Ovary (tissue), 9 donors: Measurements from ENCODE around the gene LMNB1. TPM values are rescaled to one million over a fixed set of nuclear protein-coding genes. Genes with fewer than 3 reads are reported as not detected.
A peak's percentile ranks its signal among the peaks of the same experiment; 100 is the strongest.
"Not testable (repeated sequence)": the region's sequence is repeated elsewhere in the genome, so short reads cannot be mapped to it uniquely, and the experiment has no call there.

Experiments
- DNase-seq, 5 donors: peaks; one replicate each; pipeline ENCODE4 v3.0.0-alpha.2; 2019 to 2020
- H3K27ac ChIP-seq, 2 donors: fragments of 200-600 bp; one replicate each; pipeline versions ENCODE4 v1.5.1 to v1.8.0; 2019 to 2022
- H3K27me3 ChIP-seq: fragments of 200-600 bp; one replicate; pipeline ENCODE4 v1.8.0; 2022
- H3K36me3 ChIP-seq: fragments of 200-600 bp; sonication (generic); one replicate; pipeline ENCODE4 v1.5.1; 2019
- H3K4me1 ChIP-seq: one replicate; pipeline ENCODE4 v1.8.1; 2013; ENCODE audit warnings: mild to moderate bottlenecking, moderate library complexity; ENCODE audit not compliant: insufficient read depth
- H3K4me3 ChIP-seq: fragments of 200-600 bp; sonication (generic); one replicate; pipeline ENCODE4 v1.5.1; 2017
- H3K9me3 ChIP-seq, 2 donors: fragments of 200-600 bp in 1 of 2; sonication (generic) in 1 of 2; one replicate each; pipeline versions ENCODE4 v1.5.1 to v1.8.1; 2013 to 2019; ENCODE audit warnings: mild to moderate bottlenecking in 1 of 2, moderate library complexity in 1 of 2
- EP300 ChIP-seq: sonication (generic); formaldehyde crosslinking; IDR thresholded peaks from one replicate; pipeline ENCODE4 v1.6.1; 2017; ENCODE audit warnings: antibody characterized with exemption
- POLR2A ChIP-seq: fragments of 450-650 bp; IDR thresholded peaks from one replicate; pipeline ENCODE4 v1.6.1; 2017; ENCODE audit warnings: antibody characterized with exemption, mild to moderate bottlenecking, moderate library complexity
- WGBS, 3 donors: extraction: QIAGEN DNeasy Blood & Tissue Kit in 1 of 3; methylation state at CpG; one replicate each; pipeline versions ENCODE4 v1.1.5 to v1.1.7; 2013 to 2017; 5-methylcytosine and 5-hydroxymethylcytosine counted together
- intact Hi-C, 4 donors: fragments of 100-400 bp; cut with DNase I; formaldehyde crosslinking; loops; one replicate each; pipeline versions ENCODE4 v1.11.0 to v1.15.1; 2022 to 2023
- polyA plus RNA-seq, 2 donors: library from polyadenylated mRNA; stranded (reverse); fragments of 200-250 nt in 1 of 2; fragments of 350-450 nt in 1 of 2; fragmentation: Illumina TruSeq in 1 of 2; extraction: RNeasy Lipid Tissue Mini Kit (QIAGEN cat#74804) in 1 of 2; gene quantifications; one replicate each; pipeline ENCODE4 v1.2.3, GENCODE V29; 2013 to 2014
- total RNA-seq, 7 donors: library from RNA; depleted of rRNA in 2 of 7; stranded (reverse); fragments of >200 nt in 2 of 7; fragmentation: NEBNext Ultra II Directional in 3 of 7; extraction: Animal tissue kit (Norgen Biotek cat#: 25700) in 3 of 7; gene quantifications; one replicate each; pipeline versions ENCODE4 v1.1.0 to v1.2.4, GENCODE V29; 2016 to 2023
- TF ChIP-seq, protein P1 (sequence below), 3 donors: fragments of 450-650 bp in 2 of 3; fragments of 200-600 bp in 1 of 3; IDR thresholded peaks; one replicate each; pipeline versions ENCODE4 v1.5.1 to v1.8.0; 2016 to 2022; ENCODE audit warnings: antibody characterized with exemption in 3 of 3, mild to moderate bottlenecking in 1 of 3
- donor health status: DM: no; HTN: no; CAD: no; lungs with moderate emphysema.
- donor health status: DM: no; HTN: no; CAD: no.
- donor health status: Bipolar disorder and iron deficiency.
- donor health status: DM: yes; HTN: yes; CAD: no.
- donor health status: DM: no; HTN: no; CAD: no.
- donor health status: DM: yes; HTN: yes; CAD: no.

The LMNB1 gene
- total and polyA plus RNA-seq, 9 donors, result 3.0 to 10.0 (median 8.3) TPM

DNA sequence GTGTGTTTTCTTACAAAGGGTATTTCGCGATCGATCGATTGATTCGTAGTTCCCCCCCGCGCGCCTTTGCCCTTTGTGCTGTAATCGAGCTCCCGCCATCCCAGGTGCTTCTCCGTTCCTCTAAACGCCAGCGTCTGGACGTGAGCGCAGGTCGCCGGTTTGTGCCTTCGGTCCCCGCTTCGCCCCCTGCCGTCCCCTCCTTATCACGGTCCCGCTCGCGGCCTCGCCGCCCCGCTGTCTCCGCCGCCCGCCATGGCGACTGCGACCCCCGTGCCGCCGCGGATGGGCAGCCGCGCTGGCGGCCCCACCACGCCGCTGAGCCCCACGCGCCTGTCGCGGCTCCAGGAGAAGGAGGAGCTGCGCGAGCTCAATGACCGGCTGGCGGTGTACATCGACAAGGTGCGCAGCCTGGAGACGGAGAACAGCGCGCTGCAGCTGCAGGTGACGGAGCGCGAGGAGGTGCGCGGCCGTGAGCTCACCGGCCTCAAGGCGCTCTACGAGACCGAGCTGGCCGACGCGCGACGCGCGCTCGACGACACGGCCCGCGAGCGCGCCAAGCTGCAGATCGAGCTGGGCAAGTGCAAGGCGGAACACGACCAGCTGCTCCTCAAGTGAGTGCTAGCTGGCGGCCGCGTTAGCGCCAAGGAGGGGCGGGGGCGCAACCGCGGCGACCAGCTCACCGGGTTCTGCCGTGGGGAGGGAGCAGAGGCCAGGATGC lies 480 bp downstream of the LMNB1 start:
- WGBS, 3 donors, result 1% methylated on average over 60 to 93 of the region's 93 CpGs
- no peaks in the 10 kb centered on the region for H3K9me3 ChIP-seq
- peak; percentile 42 to 67 (median 56) for DNase-seq
- TF ChIP-seq, protein P1, sequence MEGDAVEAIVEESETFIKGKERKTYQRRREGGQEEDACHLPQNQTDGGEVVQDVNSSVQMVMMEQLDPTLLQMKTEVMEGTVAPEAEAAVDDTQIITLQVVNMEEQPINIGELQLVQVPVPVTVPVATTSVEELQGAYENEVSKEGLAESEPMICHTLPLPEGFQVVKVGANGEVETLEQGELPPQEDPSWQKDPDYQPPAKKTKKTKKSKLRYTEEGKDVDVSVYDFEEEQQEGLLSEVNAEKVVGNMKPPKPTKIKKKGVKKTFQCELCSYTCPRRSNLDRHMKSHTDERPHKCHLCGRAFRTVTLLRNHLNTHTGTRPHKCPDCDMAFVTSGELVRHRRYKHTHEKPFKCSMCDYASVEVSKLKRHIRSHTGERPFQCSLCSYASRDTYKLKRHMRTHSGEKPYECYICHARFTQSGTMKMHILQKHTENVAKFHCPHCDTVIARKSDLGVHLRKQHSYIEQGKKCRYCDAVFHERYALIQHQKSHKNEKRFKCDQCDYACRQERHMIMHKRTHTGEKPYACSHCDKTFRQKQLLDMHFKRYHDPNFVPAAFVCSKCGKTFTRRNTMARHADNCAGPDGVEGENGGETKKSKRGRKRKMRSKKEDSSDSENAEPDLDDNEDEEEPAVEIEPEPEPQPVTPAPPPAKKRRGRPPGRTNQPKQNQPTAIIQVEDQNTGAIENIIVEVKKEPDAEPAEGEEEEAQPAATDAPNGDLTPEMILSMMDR (IDR thresholded peaks at IDR 0.05), result peak in 1 of 3 donors; percentile 16
- no peak for TF ChIP-seq EP300
- peak overlapping the region; percentile 75 for H3K4me3 ChIP-seq
- H3K27ac ChIP-seq, result peak overlapping the region; percentile 51 to 96
- no peaks in the 10 kb centered on the region for H3K27me3 ChIP-seq
- intact Hi-C loops, result loop anchor here in 1 of 4 donors (10.0 kb wide), 1 partner anchor 93 kb away; no protein-coding TSS in a partner anchor
- H3K36me3 ChIP-seq, result no peaks in the 10 kb centered on the region
- H3K4me1 ChIP-seq, result no peaks in the 10 kb centered on the region

DNA sequence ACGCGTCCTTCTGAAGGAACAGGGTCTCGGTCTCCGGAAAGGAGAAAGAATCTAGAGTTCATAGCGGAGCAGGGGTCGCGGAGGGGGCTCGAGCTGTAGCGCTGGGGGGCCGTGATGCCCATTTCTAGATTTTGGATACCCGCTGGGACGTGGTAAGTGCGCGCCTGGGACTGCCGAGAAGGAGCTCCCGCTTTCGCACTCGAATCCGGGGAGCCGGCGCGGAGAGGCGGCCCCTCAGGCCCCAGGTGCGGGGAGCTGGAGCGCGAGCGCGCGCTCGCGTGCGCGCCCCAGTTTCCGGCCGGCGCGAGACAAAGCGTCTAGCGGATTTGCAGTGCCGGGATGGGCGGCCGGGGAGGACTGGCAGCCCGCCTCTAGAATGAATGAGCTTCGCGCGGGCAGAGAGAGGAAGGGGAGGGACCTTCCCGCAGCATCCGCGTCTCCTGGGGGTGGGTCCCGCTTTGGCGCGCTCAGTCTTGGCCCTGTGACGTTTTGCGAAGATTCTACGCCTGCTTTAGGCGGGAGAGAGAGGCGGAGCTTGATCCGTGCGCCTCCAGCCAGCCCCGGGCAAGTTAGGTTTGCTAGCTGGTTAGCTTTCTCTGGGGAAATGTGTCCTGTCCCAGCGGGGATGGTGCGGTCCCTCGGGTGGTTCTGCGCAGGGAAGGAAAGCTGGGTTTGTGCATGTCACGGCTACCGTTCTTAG lies 1.2 kb downstream of the LMNB1 start:
- TF ChIP-seq EP300 (no peak), POLR2A (peak; percentile 20)
- 0% methylated on average over 61 to 66 of the region's 66 CpGs for WGBS, 3 donors
- Histone ChIP-seq H3K9me3 (no peaks in the 10 kb centered on the region), H3K4me3 (peak overlapping the region; percentile 75), H3K27ac (peak overlapping the region; percentile 51 to 96), H3K27me3 (no peaks in the 10 kb centered on the region), H3K36me3 (no peaks in the 10 kb centered on the region), H3K4me1 (no peaks in the 10 kb centered on the region)
- DNase-seq, result peak; percentile 82 to 88 (median 85)
- intact Hi-C loops, result loop anchor here in 1 of 4 donors (10.0 kb wide), 1 partner anchor 93 kb away; no protein-coding TSS in a partner anchor

DNA sequence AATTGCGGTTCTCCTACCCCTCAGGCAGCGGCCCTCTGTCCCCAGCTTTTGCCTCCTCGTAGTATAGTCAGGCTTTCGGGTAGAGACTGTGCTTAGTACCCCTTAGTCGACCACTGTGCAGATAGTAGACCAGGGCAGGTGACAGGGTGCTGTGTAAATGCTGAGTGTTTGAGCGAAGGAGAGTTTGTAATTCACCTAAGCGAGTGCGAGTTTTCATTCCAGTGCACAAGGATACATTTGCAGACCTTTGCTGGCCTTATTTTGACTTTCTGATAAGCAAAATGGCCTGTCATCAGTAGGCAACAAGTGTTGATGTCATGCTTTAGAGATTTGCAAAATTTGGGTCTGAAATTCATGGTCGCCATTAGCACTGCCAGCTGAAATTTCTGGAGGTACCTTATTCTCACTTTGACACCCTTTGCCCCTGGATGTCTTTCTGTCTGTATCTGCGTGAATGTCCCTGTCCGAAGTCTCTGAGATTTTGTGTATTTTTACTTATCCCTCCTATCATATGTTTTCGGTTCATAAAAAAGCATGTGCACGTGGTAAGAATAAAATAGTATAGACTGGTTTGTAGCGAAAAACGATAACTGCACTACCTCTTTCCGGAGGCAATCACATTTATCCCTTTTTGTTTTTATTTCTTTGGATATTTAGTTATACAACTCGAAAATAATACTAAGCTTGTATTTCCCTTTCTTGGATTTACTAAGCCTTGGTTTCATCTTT lies 1.9 kb downstream of the LMNB1 start:
- H3K36me3 ChIP-seq, result no peaks in the 10 kb centered on the region
- 12 to 17% (median 13%) methylated on average over 17 of the region's 17 CpGs for WGBS, 3 donors
- TF ChIP-seq POLR2A, result no peak
- no peak for TF ChIP-seq EP300
- TF ChIP-seq, protein P1 (IDR thresholded peaks at IDR 0.05), result no peak
- H3K4me1 ChIP-seq, result no peaks in the 10 kb centered on the region
- H3K4me3 ChIP-seq, result peak overlapping the region; percentile 75
- H3K27ac ChIP-seq, result peak overlapping the region; percentile 22 to 96
- intact Hi-C loops, result loop anchor here in 1 of 4 donors (10.0 kb wide), 1 partner anchor 94 kb away; no protein-coding TSS in a partner anchor
- no peaks in the 10 kb centered on the region for H3K27me3 ChIP-seq
- no peak for DNase-seq
- H3K9me3 ChIP-seq, result no peaks in the 10 kb centered on the region

DNA sequence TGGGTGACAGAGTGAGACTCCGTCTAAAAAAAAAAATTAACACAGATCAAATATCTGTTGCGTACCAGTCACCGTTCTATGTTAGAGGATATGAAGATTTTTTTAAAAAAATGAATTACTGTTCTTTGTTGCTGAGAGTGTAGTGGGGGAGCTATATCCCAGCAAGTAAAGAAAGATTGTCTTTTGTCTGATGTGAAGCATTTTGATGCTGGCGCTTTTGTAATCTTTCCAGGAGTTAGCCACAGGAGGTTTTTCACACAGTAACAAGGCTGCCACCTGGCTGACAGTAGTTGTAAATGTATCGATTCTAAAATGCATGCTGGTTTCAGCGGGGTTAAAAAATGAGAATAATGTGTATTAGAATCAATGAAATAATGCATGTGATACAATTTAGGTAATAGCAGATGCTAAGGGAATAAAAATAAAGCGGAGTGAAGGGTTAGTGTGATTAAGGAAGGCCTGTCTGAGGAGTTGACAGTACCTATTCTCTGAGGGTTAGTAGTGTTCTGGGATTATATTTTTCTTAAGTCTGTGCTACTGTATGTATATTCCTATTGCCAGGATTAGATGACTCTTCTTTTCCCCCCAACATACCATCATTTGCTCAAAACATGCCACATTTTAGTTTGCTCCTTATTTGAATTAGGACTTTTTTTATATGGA lies 3.4 kb downstream of the LMNB1 start:
- Histone ChIP-seq H3K4me3 (no peak overlapping the region), H3K27me3 (no peaks in the 10 kb centered on the region), H3K9me3 (no peaks in the 10 kb centered on the region), H3K27ac (no peak overlapping the region), H3K4me1 (no peaks in the 10 kb centered on the region), H3K36me3 (no peaks in the 10 kb centered on the region)
- intact Hi-C loops, result loop anchor here in 1 of 4 donors (5.0 kb wide), 1 partner anchor 103 kb away; no protein-coding TSS in a partner anchor
- no peak for TF ChIP-seq POLR2A
- TF ChIP-seq, protein P1 (IDR thresholded peaks at IDR 0.05), result peak; percentile 26 to 61 (median 54)
- no peak for TF ChIP-seq EP300
- WGBS, 3 donors, result 24 to 34% (median 27%) methylated on average over 7 of the region's 7 CpGs
- DNase-seq, result peak in 4 of 5 donors; percentile 16 to 47 (median 28)

DNA sequence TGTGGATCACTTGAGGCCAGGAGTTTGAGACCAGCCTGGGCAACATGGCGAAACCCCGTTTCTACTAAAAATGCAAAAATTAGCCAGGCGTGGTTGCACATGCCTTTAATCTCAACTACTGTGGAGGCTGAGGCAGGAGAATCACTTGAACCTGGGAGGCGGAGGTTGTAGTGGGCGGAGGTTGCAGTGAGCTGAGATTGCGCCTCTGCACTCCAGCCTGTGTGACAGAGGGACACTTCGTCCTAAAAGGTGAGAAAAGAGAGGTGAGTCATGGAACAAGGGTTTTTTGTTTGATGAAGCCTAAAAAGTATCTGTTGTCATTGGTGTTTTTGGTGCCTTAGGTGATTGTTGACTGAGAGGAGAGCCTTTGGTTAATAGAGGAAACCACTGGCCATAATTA lies 11.5 kb downstream of the LMNB1 start:
- intact Hi-C loops, H3K4me3 ChIP-seq, H3K9me3 ChIP-seq, H3K27me3 ChIP-seq, H3K27ac ChIP-seq, DNase-seq, H3K4me1 ChIP-seq, H3K36me3 ChIP-seq: not testable (repeated sequence)
- WGBS, 3 donors, result 95 to 96% (median 96%) methylated on average over 7 of the region's 7 CpGs
